ENCODE results near the gene FSTL4.
A peak's percentile ranks its signal among the peaks of the same experiment; 100 is the strongest.

Gene FSTL4

DNA sequence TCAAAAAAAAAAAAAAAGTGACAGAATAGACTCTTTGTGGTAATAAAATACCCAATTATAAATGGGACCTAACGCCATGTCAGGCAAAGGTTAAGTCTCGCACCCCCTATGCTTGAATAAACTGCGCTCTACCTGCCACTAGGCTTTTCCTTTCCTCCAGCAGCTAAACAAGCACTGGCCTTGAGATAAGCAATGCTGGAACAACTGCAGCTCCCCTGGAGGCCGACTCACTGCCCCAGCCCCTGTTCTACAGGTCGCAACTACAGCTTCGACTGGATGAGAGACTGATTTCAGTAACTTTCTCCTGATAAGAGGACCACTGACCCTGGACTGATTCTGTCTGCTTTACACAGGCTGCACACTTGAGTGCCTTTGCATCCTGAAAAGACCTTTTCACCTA, 350.3 kb downstream of the FSTL4 start:
- no peak for DNase-seq (ENCODE audit: low spot score)

- DNase-seq (ENCODE audit: low spot score): no peak
Measured at GRCh38 chr5:133260715-133261114, 351.6 kb downstream of the FSTL4 start.

- no peak for DNase-seq (ENCODE audit: low spot score)
Measured at GRCh38 chr5:133259199-133259997, 352.9 kb downstream of the FSTL4 start.

DNA sequence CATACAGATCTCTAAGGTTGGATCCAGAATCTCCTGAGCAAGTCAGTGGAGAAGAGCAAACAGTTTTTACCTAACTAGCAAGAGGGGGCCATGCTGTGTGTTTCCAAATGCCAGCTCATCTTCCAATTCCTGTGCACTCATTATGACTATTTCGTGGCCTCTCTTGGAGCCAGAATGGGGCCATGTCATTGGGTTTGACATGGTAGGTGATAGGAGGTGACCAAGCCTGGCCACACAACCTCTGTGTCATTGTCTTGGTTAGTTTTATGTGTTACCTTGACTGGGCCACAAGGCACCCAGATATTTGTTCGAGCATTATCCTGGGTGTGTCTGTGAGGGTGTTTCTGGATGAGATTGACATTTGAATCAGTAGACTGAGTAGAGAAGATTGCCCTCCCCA, 354.4 kb downstream of the FSTL4 start:
- no peak for DNase-seq (ENCODE audit: low spot score)

- no peak for DNase-seq (ENCODE audit: low spot score)
Measured at GRCh38 chr5:133256276-133256675, 356.1 kb downstream of the FSTL4 start.

GRCh38 chr5:133254803-133255202, 357.5 kb downstream of the FSTL4 start:
- no peak for DNase-seq (ENCODE audit: low spot score)

- no peak for DNase-seq (ENCODE audit: low spot score)
Measured at GRCh38 chr5:133253671-133254070, 358.7 kb downstream of the FSTL4 start.

DNA sequence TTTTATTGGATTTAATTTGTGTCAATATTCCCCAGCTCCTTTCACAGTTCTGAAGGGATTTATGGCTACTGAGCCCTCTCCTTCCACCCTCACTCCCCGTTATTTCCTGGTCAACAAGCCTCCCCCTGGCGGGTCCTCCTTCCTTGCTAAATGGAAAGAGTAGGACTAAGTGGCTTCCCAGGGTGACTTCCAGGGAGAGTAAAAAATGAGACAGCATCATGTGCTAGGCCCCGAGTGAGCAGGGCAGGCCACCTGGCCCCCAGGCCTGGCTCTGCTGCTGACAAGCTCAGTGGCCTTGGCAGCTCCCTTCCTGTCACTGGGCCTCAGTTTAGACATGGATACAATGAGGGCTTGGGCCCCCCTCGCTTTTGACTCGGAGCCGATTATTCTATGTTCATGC, 359.3 kb downstream of the FSTL4 start:
- no peak for DNase-seq (ENCODE audit: low spot score)

GRCh38 chr5:133252133-133252480, 360.2 kb downstream of the FSTL4 start:
- no peak for DNase-seq (ENCODE audit: low spot score)

DNA sequence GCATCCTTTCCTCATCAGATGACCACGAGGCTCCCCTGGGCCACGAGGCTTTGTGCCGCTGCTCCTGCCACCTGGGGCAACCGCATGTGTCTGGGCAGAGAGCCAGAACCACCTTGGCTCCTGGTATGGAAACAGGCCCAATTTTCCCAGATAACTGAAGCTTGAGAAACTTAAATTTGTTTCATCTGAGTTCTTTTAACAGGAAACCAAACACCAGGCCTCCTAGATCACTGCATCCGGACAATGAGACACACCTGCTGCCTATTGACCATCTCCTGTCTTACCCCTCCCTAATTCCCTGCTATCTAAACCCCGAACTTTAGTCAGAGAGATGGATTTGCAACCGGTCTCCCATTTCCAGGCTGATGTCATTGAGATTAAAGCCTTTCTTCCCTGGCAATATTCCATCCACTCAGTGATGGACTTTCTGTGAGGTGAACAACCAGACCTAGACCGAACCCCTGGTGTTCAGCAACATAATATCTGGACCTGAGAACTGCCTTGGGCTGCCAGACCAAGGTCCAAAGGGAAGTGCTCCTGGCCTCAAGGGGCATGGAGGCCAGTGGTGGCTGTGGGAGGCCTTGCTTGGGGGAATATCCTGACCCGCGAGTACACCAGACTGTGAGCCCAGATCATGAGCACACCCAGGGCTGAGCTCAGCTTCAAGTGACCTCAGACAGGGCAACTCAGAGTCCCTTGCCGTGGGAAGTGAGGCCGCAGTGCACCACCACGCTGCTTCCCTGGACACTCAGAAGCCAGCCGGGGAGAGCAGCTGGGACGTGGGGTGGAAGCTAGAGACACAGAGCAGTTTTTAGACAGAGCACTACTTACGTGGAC, 360.8 kb downstream of the FSTL4 start:
- DNase-seq (ENCODE audit: low spot score): no peak

DNA sequence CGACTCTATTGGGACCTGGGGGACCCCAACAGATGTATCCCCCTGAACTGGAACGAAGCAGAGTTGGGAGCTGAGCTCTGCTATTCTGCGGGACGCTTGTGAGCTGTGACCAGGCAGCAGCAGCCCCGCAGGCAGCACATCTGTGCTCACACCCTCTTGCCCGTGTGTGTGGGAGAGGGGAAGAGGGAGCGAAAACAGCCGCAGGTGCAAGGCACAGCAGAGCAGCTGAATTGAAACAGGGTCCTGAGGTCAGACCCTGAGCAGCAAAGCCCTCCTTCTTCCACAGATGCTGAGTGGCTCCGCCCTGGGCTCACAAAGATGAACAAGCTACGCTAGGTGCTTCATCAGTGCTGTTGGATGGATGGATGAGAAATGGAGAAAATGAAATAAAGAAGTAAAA, 361.8 kb downstream of the FSTL4 start:
- DNase-seq (ENCODE audit: low spot score): no peak

- no peak for DNase-seq (ENCODE audit: low spot score)
Measured at GRCh38 chr5:133249593-133249992, 362.7 kb downstream of the FSTL4 start.

DNA sequence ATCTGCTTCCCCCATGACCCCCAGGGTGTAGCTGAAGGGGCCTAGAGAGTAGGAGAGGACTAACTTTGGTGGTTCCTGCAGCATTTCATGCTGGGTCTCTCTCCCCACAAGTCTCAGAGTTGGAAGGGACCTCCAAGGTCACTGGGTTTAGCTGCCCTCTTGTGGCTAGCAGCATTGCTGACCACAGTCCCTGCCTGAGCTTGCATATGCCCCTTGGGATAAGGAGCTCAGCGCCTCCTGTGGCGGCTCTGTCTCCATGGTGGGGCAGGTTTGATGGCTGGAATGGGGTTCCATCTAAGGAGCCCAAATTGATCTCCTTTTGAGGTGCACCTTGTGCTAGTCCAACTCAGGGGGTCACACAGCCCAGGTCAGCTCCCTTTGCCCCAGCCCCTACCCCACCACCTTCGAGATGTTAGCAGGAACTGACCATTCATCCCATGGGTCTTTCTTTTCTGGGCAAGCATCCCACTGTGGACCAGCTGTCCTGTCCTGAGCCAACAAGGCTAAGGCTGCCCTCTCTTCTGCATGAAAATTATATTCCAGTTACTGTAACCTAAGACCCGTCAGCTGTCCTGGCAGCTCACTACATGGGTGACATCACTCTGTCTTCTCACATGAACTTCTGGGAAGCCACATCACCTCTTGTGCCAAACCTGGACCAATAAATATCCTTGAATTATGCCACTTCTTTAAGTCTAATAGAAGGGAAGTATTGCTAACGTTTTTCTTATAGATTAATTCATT, 364.3 kb downstream of the FSTL4 start:
- peak; percentile 65 for DNase-seq (ENCODE audit: low spot score)

DNA sequence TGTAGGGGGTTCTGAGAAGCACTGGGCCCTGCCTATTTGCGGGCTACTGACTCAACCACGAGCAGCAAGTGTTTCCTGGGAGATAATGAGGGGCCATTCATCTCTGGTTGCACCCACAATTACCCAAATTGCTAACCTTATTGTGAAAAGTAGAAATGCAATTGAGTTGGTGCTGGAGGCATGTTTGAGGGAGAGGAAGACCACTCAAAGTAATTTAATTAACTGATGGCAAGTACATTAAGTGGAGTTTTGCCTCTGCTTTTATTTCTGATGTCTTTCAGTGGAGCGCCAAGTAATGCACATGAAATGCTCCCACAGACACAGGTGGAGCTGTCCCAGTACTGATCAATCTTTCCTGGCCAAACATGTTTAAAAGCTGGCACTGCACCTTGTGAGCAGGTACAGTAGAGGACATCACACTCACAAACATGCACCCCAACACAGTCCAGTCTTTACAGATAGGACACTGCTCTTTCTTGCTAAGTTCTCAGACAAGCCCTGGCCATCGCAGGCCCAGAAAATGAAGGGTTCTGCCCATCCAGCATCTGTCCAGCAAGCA, 365.1 kb downstream of the FSTL4 start:
- no peak for DNase-seq (ENCODE audit: low spot score)

DNA sequence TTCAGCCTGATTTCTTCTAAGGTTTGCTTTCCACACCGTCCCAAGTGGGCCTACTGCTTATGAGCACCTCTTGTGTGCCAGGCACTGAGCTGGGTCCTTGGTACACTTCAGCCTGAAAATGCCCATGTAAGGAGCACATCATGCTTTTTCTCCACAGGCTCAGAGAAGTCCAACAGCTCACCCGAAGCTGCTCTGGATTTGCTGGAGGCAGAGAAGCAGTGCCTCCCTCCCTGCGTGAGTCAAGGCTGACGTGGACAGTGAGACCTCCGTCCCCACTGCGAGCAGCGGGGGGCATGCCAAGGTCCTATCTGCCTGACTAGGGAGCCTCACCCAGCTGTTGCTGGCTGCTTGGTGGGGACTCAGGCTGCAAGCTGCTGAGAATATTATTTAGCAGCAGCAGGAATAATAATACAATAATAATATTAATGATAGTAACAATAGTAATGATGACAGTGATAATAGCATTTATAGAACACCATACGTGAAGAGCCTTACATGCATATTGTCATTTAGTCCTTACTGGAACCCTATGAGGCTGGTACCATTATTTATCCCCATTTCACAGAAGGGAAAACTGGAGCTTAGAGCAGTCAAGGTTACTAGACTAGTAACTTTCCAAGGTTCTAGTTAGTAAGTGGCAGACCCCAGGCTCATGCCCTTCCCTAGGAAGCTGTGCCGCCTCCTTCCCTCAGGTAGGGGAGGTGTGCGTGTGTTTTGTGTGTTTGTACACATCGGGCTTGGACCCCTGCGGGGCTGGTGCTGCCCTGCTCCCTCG, 365.8 kb downstream of the FSTL4 start:
- peak; percentile 45 for DNase-seq (ENCODE audit: low spot score)

DNA sequence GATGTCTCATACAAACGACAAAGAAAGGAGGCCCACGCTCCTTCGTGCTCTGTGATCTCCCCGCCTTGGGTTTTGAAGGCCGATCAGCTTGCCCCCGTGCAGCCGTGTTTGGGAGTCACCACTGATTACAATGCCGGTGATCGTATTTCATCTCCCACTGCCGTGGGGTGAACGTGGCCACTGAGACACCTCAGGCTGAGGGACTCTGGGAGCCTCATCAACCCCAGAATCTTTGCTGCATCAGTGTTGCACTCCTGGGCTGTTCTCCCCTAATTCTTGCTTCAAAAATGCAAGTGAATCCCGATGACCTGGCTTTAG, 366.3 kb downstream of the FSTL4 start:
- DNase-seq (ENCODE audit: low spot score): no peak

DNA sequence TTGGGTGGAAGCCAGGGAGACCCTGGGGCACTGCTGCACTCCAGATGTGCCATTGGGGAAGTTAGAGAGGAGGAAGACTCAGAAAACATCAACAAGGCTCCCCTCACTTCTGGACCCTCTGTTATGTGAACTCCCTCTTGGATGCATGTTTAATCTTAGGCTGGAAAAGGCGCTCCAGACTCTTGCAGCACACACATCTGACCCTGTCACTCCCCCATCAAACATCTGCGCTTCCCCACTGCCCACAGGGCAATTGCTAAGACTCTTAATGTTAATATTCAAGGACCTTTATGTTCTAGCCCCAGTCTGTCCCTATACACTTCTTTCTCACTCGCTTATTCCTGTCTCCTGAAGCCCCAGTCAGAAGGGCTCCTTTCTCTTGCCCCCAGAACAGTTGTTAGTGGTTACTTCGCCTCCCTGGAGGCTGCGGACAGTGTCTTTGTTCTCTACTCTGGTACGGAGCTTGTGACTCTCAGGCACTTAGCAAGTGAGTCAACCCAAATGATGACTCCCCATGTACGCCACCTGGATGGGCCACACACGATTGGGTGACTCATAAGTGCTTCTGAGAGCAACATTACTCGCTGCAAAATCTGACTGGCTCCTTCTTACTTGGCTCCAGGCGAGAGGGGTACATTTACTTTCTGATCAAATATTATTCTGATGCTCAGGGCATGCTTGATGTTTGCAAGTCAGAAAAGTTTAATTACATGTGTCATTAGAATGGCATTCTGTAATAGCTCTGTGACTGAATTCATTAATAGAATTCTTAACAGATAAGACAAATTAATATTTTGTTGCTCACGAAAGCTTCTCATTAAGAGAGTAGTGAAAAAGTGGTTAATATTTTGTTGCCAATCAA, 366.9 kb downstream of the FSTL4 start:
- DNase-seq (ENCODE audit: low spot score): peak; percentile 98

- DNase-seq (ENCODE audit: low spot score): no peak
Measured at GRCh38 chr5:133244242-133244641, 368.1 kb downstream of the FSTL4 start.

DNA sequence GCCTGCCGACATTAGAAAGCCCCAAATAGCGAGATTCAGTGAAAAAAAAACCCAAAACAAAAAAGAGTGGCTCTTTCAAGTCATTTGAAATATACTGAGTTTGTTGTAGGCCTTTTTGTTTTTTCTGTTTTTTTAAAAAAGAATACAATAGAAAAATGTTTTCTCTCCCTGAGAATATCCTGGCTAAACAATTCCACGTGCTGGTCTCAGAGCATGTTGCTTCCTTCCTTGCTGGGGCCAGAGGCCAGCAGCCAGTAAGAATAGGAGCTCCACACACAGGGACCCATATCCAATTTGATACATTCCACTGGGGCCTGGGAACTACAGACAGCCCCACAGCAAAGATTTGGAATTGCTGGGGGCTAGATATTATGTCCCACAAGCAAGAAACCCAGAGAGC, 369.1 kb downstream of the FSTL4 start:
- DNase-seq (ENCODE audit: low spot score): no peak

DNA sequence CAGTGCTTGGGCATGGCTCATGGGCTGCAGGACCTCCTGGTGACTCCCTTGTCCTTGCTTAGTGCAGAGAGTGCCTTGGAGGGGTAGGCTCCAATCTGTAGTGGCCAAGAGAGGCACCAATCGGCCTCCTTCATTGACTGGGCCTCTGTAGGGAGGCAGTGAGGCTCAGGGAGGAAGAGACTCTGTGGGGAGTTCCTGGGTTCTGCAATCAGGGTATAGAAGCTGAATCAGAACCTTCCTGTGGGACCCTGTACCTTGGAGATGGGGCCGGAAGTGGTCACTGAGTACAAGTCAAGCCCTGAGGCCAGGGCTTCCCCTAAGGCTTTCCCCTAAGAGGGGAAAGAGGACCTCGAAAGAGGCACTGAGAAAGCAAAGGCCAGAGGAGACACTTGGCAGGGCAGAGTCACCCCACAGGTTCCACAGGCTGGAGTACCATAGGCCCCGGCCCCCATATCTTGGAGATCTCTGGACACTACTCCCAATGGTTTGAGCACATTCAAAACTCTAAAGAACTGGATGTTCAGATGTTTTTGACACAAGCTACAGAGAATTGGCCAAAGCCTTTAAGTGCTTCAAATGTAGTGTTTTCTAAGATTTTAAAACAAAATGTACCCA, 370.0 kb downstream of the FSTL4 start:
- DNase-seq (ENCODE audit: low spot score): no peak
